ENCODE measurements around the gene JPT1. TPM values are rescaled to one million over a fixed set of nuclear protein-coding genes. Genes with fewer than 3 reads are reported as not detected.

Gene JPT1
- total and polyA plus RNA-seq, 8 donors = 7.5 to 33.1 (median 17.5) TPM

DNA sequence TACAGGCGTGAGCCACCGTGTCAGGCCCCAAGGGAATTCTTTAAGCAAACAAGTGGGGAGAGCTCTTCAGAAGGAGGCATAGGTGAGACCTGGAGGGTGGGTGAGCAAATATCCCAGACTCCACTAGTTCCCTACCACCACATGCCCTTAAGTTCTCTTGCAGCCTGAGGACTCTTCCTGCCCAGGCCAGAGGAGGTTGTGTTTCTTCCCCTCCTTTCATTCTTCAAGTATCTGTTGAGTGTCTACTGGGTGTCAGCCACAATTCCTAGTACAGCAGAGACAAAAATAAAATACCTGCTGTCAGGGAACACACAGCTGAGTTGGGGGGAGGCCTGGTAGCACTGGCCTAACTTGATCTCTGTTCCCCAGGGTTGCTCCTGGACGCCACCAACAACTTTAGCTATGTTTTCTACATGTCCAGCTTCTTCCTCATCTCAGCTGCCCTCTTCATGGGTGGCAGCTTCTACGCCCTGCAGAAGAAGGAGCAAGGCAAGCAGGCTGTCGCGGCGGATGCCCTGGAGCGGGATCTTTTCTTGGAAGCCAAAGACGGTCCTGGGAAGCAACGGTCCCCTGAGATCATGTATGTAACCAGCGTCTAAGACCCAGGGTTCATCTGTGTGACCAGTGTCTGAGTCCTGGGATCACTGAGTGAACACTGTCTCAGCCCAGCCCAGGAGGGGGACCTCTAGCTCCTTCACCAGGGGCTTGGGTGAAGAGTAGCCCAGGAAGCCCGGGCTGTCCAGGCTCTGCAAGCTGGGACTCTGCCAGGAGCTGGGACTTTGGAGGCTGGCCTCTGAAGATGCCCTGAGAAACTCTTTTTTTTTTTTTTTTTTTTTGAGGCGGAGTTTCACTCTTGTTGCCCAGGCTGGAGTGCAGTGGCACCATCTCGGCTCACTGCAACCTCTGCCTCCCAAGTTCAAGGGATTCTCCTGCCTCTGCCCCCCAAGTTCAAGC is 50.4 kb downstream of the JPT1 start:
- FAIRE-seq = no peak
- intact Hi-C loops (cut with DNase I) = no loop called here
- no peak overlapping the region for H3K4me3 ChIP-seq

DNA sequence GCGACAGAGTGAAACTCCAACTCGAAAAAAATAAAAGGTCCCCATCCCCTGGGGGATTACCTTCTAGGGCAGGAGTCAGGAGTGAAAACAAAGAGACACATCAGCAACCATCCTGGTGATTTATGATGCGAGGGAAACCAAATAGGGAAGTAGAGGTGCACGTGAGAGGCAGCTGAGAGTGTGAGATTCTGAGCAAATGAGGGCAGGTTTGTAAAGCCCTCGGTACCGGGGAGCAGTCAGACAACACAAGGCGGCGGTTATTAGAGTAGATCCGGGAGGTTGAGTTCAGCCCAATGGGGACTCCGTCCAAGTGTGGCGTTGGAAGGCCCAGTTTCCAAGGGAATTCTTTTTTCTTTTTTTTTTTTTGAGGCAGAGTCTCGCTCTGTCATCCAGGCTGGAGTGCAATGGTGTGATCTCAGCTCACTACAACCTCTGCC is 51.9 kb downstream of the JPT1 start:
- DNase-seq (no peak), FAIRE-seq (no peak), ATAC-seq (no peak)
- Histone ChIP-seq H3K27ac (no peak overlapping the region), H3K9me3 (no peaks in the 10 kb centered on the region), H3K36me3 (no peaks in the 10 kb centered on the region), H3K4me3 (no peak overlapping the region), H3K4me1 (no peaks in the 10 kb centered on the region), H3K27me3 (no peaks in the 10 kb centered on the region)
- TF ChIP-seq CTCF (IDR thresholded peaks at IDR 0.05) = no peak
- 63 to 74% methylated on average over 12 of the region's 12 CpGs for WGBS, 2 donors
- intact Hi-C loops (cut with DNase I) = no loop called here

More for the DNA sequence above, 50.4 kb downstream of the JPT1 start:
- no peaks in the 10 kb centered on the region for H3K36me3 ChIP-seq
- H3K4me1 ChIP-seq = peaks cover 0 to under 1% (median 0%) of the 10 kb centered on the region in 3 donors
- no peaks in the 10 kb centered on the region for H3K27me3 ChIP-seq
- no peak for ATAC-seq
- H3K9me3 ChIP-seq = no peaks in the 10 kb centered on the region
- no peak for TF ChIP-seq CTCF (IDR thresholded peaks at IDR 0.05)
- 83 to 91% methylated on average over 13 to 14 of the region's 14 CpGs for WGBS, 2 donors
- DNase-seq = no peak
- no peak overlapping the region for H3K27ac ChIP-seq

- intact Hi-C loops (cut with DNase I) = no loop called here
- Histone ChIP-seq H3K4me3 (no peak overlapping the region), H3K9me3 (no peaks in the 10 kb centered on the region), H3K27ac (no peak overlapping the region), H3K4me1 (no peaks in the 10 kb centered on the region), H3K27me3 (no peaks in the 10 kb centered on the region), H3K36me3 (no peaks in the 10 kb centered on the region)
- no peak for TF ChIP-seq CTCF (IDR thresholded peaks at IDR 0.05)
- no peak for DNase-seq
- 89 to 92% methylated on average over 30 to 31 of the region's 31 CpGs for WGBS, 2 donors
- no peak for FAIRE-seq
- ATAC-seq = no peak
Observed at GRCh38 chr17:75099881-75100595, 54.3 kb downstream of the JPT1 start.

- ATAC-seq (no peak), FAIRE-seq (no peak), DNase-seq (no peak)
- no peaks in the 10 kb centered on the region for H3K9me3 ChIP-seq
- no peak overlapping the region for H3K27ac ChIP-seq
- intact Hi-C loops (cut with DNase I) = no loop called here
- no peaks in the 10 kb centered on the region for H3K4me1 ChIP-seq
- no peak overlapping the region for H3K4me3 ChIP-seq
- TF ChIP-seq CTCF (IDR thresholded peaks at IDR 0.05) = no peak
- H3K36me3 ChIP-seq = no peaks in the 10 kb centered on the region
- 90 to 96% methylated on average over 7 of the region's 7 CpGs for WGBS, 2 donors
- H3K27me3 ChIP-seq = no peaks in the 10 kb centered on the region
Observed at GRCh38 chr17:75098861-75099260, 55.5 kb downstream of the JPT1 start.

Measured in pancreas (tissue), 10 donors.